GM19463 (cell line): Measurements from ENCODE around the gene SOX9.

ENCODE experiments used
- ATAC-seq: cut with Tn5 transposase; IDR thresholded peaks from one replicate; pipeline ENCODE4 v1.9.1; 2021; ENCODE audit warnings: mild to moderate bottlenecking, moderate library complexity; ENCODE audit not compliant: unreplicated experiment

Gene SOX9

DNA sequence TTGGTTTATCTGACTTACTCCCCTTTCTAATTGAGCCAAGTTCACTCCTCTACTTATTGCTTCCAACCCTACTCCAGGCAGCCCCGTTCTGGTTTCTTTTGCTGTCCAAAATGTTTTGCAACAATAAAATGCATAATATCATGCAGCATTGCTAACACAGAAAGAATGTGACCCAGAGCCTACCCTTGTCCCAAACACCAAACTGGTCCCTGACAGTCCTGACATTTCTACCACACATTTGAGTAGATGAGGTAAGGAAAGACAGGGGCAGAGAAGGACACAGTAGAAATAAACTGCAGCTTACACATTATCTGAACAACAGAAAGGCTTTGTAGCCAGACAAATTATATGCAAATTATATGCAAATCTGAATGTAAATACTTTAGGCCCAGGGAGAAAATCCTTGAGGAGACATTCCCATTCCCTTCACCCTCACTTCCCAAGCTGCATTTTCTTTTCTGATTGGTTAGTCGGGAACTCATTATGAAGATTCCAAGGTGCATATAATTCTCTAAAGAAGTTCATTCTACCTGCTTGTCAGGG, 31.6 kb downstream of the SOX9 start:
- ATAC-seq: no peak

DNA sequence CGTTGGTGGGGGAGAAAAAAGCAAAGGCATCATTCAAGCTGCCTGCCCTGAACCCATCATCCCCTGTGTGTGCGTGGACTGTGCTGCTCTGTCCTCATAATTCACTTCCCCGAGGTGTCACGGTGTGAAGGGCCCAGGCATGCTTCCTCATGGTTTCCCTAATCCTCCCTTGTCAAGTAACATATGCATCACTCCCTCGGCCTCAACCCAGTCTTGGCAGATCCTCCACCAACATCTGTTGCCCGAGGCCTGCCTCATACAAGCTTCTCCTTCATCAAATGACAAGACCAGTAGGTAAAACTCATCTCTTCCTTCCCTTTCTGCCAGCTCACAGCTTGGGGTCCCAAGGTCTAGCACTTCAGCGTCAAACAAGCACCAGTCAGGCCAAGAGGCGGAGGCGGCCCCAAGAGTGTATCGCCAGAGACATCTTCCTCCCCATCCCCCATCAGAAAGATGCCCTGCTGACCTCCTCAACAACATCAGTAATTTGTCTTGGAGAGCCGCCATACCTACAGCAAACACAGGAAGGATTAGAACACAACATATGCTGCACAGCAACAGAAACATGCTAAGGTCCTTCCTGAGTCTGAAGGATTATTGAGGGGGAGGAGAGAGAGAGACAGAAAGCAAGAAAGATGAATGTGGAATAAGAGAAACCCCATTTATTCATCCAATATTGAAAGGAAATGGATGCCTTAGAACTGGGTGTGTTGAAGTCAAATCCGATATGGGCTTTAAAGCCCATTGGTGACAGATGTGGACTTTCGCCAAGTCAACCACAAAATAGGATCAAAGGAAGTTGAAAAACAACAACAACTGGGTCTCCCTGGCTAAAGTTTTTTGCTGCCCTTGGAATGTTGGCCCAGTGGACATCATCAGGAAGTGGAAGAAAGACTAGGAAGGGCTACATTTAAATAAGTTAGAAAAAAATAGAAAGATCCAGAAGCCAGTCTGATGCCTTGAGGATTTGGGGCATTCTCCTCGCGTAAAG, 38.4 kb downstream of the SOX9 start:
- no peak for ATAC-seq

DNA sequence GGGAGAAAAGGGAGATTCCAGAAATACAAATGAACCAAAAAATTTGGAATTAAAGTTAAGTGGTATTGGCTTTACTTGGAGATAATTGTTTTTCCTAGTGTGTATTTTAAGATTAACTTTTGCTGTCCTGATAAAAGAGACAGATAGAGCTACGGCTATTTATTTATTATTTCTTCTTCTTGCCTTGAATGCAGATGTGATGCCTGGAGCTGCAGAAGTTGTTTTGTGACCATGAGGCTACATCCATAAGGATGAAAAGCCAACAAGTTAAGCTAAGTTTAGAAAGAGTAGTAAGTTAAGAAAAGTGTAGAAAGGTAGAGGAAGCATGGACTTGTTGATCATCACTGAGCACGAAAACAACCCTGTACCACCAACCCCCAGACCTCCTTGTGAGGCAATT, 41.7 kb downstream of the SOX9 start:
- no peak for ATAC-seq

DNA sequence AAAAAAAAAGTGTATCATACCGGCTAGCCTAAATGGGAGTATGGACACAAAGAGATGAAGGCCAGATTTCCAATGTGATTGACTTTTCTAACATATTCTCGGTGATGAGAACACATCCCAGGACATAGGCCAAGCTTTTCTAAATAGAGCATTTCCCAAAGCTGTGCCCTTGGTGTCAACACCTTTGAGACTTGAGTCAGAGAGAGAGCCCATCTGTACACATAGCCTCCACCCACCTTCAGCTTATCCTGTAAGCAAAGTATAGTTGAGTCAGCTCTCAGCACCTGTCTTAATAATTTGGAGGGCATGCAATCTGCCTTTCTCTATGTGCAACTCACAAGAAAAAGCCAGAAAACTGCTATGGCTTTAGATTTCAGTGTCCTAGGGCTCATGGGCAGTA, 42.7 kb downstream of the SOX9 start:
- ATAC-seq: no peak

DNA sequence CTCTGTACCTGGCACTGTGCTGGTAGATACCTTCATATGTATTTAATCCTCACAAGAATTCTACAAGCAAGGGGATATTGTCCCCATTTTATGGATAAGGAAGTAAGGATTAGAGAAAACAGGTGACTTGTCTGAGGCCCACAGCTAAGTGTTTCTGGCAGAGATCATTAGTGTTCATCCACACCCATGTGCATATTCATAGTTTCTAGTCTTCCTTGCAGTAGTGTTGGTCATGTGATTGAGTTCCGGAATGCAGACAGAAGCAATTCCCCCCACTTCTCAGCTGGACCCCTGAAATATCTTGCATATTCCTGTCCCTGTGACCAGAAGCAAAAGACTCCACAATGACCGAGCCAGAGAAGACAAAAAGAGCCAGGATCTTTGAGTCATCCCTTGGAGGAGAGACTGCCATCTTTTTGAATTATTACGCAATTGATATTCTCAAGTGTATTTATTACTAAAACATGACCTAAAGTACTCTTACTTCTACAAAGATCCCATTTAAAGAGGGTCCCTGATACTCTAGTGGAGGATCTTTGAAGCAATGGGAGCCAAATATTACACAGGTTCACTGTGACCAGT, 43.4 kb downstream of the SOX9 start:
- no peak for ATAC-seq

DNA sequence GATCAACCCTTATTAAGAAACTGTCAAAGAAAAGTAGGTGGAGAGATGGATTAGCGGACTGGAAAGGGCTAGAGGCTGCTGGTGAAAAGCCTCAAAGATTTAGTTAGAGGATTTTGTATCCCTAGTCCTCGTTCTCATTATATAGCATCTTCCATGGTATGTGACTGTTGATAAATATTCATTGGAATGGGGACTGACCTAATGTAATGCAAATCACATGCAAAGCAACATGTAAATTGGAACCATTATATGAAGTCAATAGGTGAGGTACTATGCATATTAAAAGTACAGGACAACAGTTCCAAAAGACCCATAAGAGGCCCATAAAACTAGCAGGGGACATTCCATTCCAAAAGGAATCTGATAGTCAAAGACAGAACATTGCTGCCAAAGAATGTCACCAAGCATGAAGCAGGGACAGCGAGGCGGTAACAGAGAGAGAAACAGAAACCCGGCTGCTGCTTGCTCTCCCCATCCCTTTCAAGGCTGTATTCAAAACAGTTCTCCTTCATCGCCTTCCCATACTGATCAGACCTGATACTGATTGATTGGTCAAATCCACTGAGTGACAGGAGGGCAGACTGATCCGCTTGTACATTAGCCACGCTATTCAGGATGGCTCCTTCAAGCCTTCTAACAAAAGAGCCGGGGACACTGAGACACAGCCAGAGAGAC, 44.5 kb downstream of the SOX9 start:
- ATAC-seq: no peak

DNA sequence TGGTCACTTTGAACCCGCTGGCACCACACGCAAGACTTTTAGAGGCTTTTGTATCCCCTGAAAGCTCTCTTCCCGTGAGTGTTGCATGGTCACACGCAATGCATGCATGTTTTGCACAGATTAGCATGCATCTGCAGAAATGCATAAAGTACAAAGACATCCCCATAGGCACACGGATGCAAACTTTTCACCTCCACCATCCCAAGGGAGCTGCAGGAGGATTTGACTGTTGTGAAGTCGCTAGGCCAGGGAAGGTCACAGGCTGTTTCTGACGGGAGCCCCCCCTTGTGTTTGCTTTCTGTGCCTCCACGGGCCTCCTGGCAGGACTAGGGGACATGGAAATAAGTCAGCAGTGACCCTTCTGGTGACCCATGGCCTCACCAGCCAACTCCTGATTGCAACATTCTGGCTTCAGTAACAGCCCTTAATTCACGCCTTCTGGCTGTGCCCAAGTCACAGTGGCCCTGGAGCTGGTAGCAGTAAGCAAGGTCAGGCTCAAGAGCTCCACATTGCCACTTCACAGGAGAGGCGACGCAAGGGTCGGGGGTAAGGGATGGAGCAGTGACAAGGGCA, 45.1 kb downstream of the SOX9 start:
- ATAC-seq: no peak

DNA sequence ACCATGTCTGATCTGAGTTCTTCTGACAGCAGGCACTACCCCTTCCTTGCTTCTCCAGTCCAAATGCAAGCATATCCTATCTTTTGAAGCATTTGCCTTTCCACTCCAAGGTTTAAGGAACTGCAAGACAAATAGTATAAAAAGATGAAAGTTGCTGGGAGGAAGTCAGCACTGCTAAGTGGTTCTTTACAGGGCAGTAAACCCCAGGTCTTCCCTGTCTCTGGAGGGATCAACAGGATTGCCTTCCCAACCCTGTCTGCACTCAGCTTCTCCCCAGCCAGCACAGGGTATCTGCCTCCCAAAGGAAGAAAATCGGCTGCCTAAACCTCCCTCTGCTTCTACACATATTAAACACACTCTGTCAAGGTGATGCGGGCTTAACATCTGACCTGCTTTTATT, 46.8 kb downstream of the SOX9 start:
- no peak for ATAC-seq

DNA sequence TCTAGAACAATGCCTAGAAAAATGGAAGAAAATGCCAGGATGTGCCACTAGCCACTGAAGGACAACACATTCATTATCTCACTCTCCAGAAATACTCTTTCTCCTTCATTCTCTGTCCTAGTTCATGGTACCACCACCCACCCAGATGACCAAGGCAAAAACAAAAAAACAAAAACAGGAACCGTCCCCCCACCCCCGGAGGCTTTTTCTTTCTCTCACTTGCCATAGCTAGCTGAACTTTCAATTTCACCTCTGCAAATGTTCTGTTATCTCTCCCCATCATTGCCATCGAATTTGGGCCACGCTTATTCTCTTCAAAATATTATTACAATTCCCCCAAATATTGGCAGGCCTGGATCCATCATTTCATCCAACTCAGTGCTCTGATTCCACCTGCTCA, 49.0 kb downstream of the SOX9 start:
- ATAC-seq: no peak

DNA sequence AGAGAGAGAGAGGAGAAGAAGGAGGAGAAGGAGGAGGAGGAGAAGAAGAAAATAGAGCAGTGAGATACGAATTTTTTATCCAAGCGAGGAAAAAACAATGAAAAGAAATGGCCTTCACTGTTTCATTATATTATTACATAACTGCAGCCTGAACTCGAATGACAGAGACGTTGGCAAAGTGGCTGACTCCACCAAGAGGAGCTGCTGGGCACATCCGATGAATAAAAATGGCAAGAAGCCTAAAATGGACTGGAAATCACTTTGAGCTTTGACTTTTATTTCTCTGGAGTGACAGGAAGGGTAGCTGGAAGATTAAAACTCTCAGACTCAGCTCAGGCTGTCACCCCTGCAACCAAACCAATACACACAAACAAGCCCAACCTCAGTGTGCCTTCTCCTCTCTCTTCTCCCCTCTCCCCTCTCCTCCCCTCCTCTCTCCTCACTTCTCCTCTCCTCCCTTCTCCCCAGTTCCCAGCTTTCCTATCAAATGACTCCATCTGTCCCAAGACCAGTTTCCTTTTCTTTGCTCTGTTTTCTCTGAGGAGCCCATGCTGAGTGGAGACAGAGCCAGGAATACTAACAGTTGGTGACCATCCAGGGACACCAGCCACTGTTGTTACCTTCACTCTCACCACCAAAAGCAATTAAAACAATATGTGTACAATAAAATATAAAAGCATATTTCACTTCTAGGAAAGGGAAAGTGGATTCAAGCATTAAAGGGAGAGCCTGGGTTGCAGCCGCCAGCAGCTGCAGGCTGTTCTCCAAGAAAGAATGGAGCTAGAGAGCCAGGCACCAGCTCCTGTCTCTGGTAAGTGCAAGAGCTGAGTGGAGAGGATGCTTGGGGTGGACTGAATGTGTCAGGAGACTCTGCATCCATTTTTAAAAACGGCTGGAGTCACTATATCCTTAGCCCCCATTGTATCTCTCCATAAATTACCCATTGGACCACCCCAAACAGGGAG, 51.2 kb downstream of the SOX9 start:
- ATAC-seq: no peak

DNA sequence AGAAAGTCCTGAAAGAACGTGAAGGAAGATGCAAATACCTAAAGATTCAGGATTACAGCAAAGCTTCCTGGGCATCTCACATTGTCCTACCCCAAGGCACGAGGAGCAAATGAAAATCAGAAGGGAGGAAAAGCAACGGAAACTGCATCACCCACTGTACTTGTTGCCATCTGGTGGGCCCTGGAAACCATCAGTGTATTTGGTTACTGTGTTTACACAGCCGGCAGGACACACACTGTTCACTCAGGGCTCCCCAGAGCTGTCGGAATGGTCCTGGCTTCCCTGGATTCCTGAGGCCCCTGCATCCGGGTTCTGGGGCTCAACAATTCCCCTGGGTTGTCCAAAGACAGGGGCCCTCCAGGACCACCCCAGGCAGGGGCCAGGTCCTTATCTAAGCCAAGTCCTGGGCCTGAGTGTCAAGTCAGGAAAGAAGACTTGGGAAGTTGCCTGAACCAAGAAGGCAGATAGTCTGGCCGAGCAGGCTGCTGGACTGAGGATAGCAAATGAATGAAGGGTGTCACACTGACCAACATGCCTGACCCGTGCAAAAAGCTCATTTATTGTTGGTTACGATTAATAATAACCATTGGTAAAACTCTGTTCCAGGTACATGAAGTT, 52.8 kb downstream of the SOX9 start:
- ATAC-seq: no peak

DNA sequence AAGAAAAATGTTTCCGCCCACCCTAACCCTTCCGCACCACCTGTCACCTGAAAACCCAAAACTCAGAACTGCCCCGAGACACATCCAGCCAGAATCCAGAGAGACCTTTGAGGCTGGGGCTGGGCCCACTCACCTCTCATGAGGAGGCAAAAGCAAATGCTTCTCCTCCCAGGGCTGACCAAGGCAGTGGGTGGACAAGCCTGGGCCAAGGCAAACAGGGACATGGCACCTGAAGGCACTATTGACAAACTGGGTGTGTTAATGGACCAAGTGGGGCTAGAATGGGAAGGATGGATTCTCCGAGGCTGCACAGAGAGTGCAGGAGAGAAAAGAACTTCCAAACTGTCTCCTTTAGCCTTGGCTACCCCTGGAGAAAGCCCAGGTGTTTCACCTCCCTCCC, 54.4 kb downstream of the SOX9 start:
- no peak for ATAC-seq
